Hepatocyte (in vitro differentiated cells): ENCODE data around the gene ZNF628. TPM values are rescaled to one million over a fixed set of nuclear protein-coding genes. Genes with fewer than 3 reads are reported as not detected.

Experiments
- DNase-seq: peaks from one replicate; pipeline ENCODE4 v3.0.0-alpha.2; 2016; ENCODE audit warnings: low spot score
- H2AFZ ChIP-seq: fragments of 200-600 bp; sonication (generic); 2 replicates; pipeline ENCODE4 v1.6.0; 2016; ENCODE audit warnings: antibody characterized with exemption, mild to moderate bottlenecking
- H3K27ac ChIP-seq: fragments of 200-600 bp; sonication (generic); 2 replicates; pipeline ENCODE4 v1.5.1; 2016; ENCODE audit warnings: mild to moderate bottlenecking
- H3K27me3 ChIP-seq: fragments of 200-600 bp; sonication (generic); 2 replicates; pipeline ENCODE4 v1.6.1; 2016
- H3K36me3 ChIP-seq: fragments of 200-600 bp; sonication (generic); replicated peaks from 2 replicates; pipeline ENCODE4 v1.5.1; 2016; ENCODE audit warnings: low read depth; ENCODE audit not compliant: insufficient read depth
- H3K4me1 ChIP-seq: fragments of 200-600 bp; sonication (generic); 2 replicates; pipeline ENCODE4 v1.5.1; 2016; ENCODE audit warnings: mild to moderate bottlenecking, moderate library complexity; ENCODE audit not compliant: insufficient read depth
- H3K4me2 ChIP-seq: fragments of 200-600 bp; sonication (generic); 2 replicates; pipeline ENCODE4 v1.6.0; 2016
- H3K4me3 ChIP-seq: fragments of 200-600 bp; sonication (generic); 2 replicates; pipeline ENCODE4 v1.5.1; 2016; ENCODE audit warnings: mild to moderate bottlenecking
- H3K79me2 ChIP-seq: fragments of 200-600 bp; sonication (generic); 2 replicates; pipeline ENCODE4 v1.6.0; 2017; ENCODE audit warnings: mild to moderate bottlenecking
- H3K9me2 ChIP-seq: fragments of 200-600 bp; sonication (generic); replicated peaks from 2 replicates; pipeline ENCODE4 v1.6.0; 2017; ENCODE audit warnings: mild to moderate bottlenecking; ENCODE audit not compliant: insufficient read depth
- H3K9me3 ChIP-seq: fragments of 200-600 bp; sonication (generic); 2 replicates; pipeline ENCODE4 v1.5.1; 2016; ENCODE audit warnings: low read depth, mild to moderate bottlenecking
- H4K20me1 ChIP-seq: fragments of 200-600 bp; sonication (generic); 2 replicates; pipeline ENCODE4 v1.6.0; 2016; ENCODE audit warnings: mild to moderate bottlenecking; ENCODE audit not compliant: insufficient read depth, poor library complexity, severe bottlenecking
- EZH2 ChIP-seq: fragments of 200-600 bp; sonication (generic); IDR thresholded peaks from 2 replicates; pipeline ENCODE4 v1.6.1; 2016; ENCODE audit warnings: antibody characterized with exemption, mild to moderate bottlenecking, borderline replicate concordance
- EZH2phosphoT487 ChIP-seq: fragments of 200-600 bp; sonication (generic); IDR thresholded peaks from one replicate; pipeline ENCODE4 v1.6.1; 2018; ENCODE audit warnings: antibody characterized with exemption, mild to moderate bottlenecking, low read depth, moderate library complexity; ENCODE audit not compliant: unreplicated experiment, severe bottlenecking
- WGBS: methylation state at CpG from one replicate; pipeline ENCODE4 v1.1.6; 2016; ENCODE audit warnings: low lambda C conversion rate; ENCODE audit errors: missing lambda C conversion rate; 5-methylcytosine and 5-hydroxymethylcytosine counted together
- polyA plus RNA-seq: library from polyadenylated mRNA; unstranded; fragments of >200 nt; fragmentation: Nextera tagmentation; extraction: Ambion mirVana; gene quantifications from 2 replicates; pipeline ENCODE4 v1.2.1, GENCODE V29; 2016
- total RNA-seq: library from RNA; depleted of rRNA; stranded (reverse); fragments of >200 nt; gene quantifications from 2 replicates; pipeline ENCODE4 v1.2.3, GENCODE V29; 2014
- TF ChIP-seq, protein P1 (sequence below): fragments of 200-600 bp; sonication (generic); IDR thresholded peaks from 2 replicates; pipeline ENCODE4 v1.5.1; 2016; ENCODE audit warnings: antibody characterized with exemption, mild to moderate bottlenecking; ENCODE audit not compliant: poor library complexity

Gene ZNF628
- total and polyA plus RNA-seq, 2 experiments from 2014 or later: 1.2 to 4.7 TPM

GRCh38 chr19:55452749-55453346 is 23.6 kb upstream of the ZNF628 start:
- WGBS: 18% methylated on average over 7 of the region's 34 CpGs
- Histone ChIP-seq H3K4me2 (peak overlapping the region; percentile 89), H3K4me3 (no peak overlapping the region), H3K36me3 (no peaks in the 10 kb centered on the region), H4K20me1 (no peaks in the 10 kb centered on the region), H3K9me2 (no peaks in the 10 kb centered on the region), H3K27ac (no peak overlapping the region), H3K27me3 (peaks cover 28% of the 10 kb centered on the region), H2AFZ (no peak overlapping the region), H3K79me2 (no peaks in the 10 kb centered on the region), H3K9me3 (no peaks in the 10 kb centered on the region), H3K4me1 (peaks cover 11% of the 10 kb centered on the region)
- DNase-seq: peak; percentile 78
- TF ChIP-seq EZH2phosphoT487: no peak
- no peak for TF ChIP-seq EZH2
- TF ChIP-seq, protein P1, sequence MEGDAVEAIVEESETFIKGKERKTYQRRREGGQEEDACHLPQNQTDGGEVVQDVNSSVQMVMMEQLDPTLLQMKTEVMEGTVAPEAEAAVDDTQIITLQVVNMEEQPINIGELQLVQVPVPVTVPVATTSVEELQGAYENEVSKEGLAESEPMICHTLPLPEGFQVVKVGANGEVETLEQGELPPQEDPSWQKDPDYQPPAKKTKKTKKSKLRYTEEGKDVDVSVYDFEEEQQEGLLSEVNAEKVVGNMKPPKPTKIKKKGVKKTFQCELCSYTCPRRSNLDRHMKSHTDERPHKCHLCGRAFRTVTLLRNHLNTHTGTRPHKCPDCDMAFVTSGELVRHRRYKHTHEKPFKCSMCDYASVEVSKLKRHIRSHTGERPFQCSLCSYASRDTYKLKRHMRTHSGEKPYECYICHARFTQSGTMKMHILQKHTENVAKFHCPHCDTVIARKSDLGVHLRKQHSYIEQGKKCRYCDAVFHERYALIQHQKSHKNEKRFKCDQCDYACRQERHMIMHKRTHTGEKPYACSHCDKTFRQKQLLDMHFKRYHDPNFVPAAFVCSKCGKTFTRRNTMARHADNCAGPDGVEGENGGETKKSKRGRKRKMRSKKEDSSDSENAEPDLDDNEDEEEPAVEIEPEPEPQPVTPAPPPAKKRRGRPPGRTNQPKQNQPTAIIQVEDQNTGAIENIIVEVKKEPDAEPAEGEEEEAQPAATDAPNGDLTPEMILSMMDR: no peak

DNA sequence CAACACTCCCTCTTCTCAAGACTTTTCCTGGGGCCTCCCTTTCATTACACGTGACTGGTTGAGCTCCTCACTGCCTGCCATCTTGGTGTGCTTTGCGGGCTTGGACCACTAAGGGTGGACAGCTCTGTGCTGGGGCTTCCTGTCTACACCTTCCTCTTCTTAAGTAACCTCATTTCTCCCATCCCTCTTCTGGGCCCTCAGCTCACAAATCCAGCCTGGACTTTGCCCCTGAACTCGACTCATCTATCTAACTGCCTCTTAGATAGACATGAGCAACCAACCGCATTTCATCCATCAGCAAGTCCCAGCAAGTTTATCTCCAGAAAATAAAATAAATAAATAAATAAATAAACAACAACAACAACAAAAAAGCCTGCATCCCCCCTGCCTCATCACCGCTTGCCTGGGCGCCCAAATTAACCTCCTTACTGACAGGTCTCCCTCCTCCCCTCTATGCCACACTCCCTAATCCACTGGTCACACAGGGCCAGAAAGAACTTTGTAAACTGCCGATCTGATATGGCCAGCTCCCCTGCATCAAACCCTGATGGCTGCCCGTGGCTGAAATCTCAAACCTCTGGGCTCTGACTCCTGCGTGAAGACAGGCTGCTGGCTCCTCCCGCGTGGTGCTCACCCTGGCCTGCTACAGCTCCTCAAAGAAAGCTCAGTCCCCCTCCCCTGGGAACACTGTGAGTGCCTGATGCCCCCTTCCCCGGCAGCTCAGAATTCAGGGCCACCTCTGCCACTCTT is 22.7 kb upstream of the ZNF628 start:
- peaks cover under 1% of the 10 kb centered on the region for H3K79me2 ChIP-seq
- DNase-seq: no peak
- H2AFZ ChIP-seq: no peak overlapping the region
- H3K27ac ChIP-seq: no peak overlapping the region
- no peak overlapping the region for H3K4me2 ChIP-seq
- H3K4me3 ChIP-seq: no peak overlapping the region
- WGBS: 88% methylated on average over 12 of the region's 12 CpGs
- TF ChIP-seq, protein P1: no peak
- TF ChIP-seq EZH2 (no peak), EZH2phosphoT487 (no peak)
- H3K9me3 ChIP-seq: no peaks in the 10 kb centered on the region
- peaks cover 11% of the 10 kb centered on the region for H3K4me1 ChIP-seq
- no peaks in the 10 kb centered on the region for H3K9me2 ChIP-seq
- H4K20me1 ChIP-seq: no peaks in the 10 kb centered on the region
- no peaks in the 10 kb centered on the region for H3K36me3 ChIP-seq
- H3K27me3 ChIP-seq: peaks cover 28% of the 10 kb centered on the region

DNA sequence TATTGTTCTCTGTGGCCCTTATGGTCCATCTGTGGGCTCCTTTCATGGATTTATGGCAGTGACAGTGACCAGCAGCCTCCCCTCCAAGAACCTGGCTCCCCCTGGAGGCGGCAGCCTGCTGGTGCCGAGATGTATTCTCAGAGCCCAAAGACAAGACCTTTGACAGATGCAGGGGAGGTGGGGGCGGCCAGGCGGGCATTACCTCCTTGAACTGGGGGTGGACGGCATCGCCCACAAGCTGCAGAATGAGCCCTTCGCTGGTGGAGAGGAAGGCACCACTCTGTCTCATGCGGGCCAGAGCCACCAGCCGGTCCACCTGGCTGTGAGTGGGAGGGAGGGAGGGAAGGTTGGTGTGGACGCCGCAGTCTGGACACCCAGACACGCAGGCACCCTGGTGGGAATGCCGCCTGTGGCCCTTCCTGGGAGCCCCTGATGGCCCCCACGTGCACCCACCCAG is 21.6 kb upstream of the ZNF628 start:
- Histone ChIP-seq H2AFZ (no peak overlapping the region), H3K9me2 (no peaks in the 10 kb centered on the region), H4K20me1 (peaks cover 7% of the 10 kb centered on the region), H3K27ac (no peak overlapping the region), H3K27me3 (peaks cover 22% of the 10 kb centered on the region), H3K79me2 (peaks cover 11% of the 10 kb centered on the region), H3K36me3 (no peaks in the 10 kb centered on the region), H3K4me1 (peaks cover 14% of the 10 kb centered on the region), H3K4me2 (no peak overlapping the region), H3K9me3 (no peaks in the 10 kb centered on the region), H3K4me3 (no peak overlapping the region)
- TF ChIP-seq EZH2: no peak
- TF ChIP-seq, protein P1: peak; percentile 49
- 63% methylated on average over 7 of the region's 14 CpGs for WGBS
- no peak for DNase-seq
